Tibial artery (tissue), 4 donors: ENCODE data around the gene PFN1.
A peak's percentile ranks its signal among the peaks of the same experiment; 100 is the strongest.

Experiments used
- DNase-seq, 2 donors: peaks; one replicate each; pipeline ENCODE4 v3.0.0-alpha.2; 2019
- H3K27ac ChIP-seq, 2 donors: fragments of 200-600 bp; sonication (generic) in 1 of 2; 1 replicate in 1 of 2; 2 replicates in 1 of 2; pipeline ENCODE4 v1.5.1; 2018 to 2019; ENCODE audit warnings: mild to moderate bottlenecking in 1 of 2
- H3K27me3 ChIP-seq, 2 donors: fragments of 200-600 bp; sonication (generic) in 1 of 2; one replicate each; pipeline versions ENCODE4 v1.5.1 to v1.6.0; 2016 to 2019
- H3K36me3 ChIP-seq, 3 donors: fragments of 200-600 bp; sonication (generic) in 2 of 3; one replicate each; pipeline ENCODE4 v1.5.1; 2016 to 2019; ENCODE audit warnings: mild to moderate bottlenecking in 2 of 3
- H3K4me1 ChIP-seq, 4 donors: fragments of 200-600 bp; sonication (generic) in 2 of 4; 1 replicate in 3 of 4; 2 replicates in 1 of 4; pipeline ENCODE4 v1.5.1; 2016 to 2019
- H3K4me3 ChIP-seq, 2 donors: fragments of 200-600 bp; sonication (generic) in 1 of 2; 1 replicate in 1 of 2; 2 replicates in 1 of 2; pipeline ENCODE4 v1.5.1; 2018 to 2019; ENCODE audit warnings: mild to moderate bottlenecking in 2 of 2
- H3K9me3 ChIP-seq, 3 donors: fragments of 200-600 bp; sonication (generic) in 1 of 3; one replicate each; pipeline ENCODE4 v1.5.1; 2016 to 2019
- intact Hi-C: fragments of 100-400 bp; cut with DNase I; formaldehyde crosslinking; loops from one replicate; pipeline ENCODE4 v1.15.0; 2023; ENCODE audit warnings: low total_unique reads
- TF ChIP-seq, protein P1 (sequence below), 2 experiments: fragments of 200-600 bp in 1 of 2; fragments of 450-650 bp in 1 of 2; IDR thresholded peaks; one replicate each; pipeline ENCODE4 v1.5.1; 2017 to 2019; ENCODE audit warnings: antibody characterized with exemption in 2 of 2, mild to moderate bottlenecking in 1 of 2, moderate library complexity in 1 of 2

The PFN1 gene

DNA sequence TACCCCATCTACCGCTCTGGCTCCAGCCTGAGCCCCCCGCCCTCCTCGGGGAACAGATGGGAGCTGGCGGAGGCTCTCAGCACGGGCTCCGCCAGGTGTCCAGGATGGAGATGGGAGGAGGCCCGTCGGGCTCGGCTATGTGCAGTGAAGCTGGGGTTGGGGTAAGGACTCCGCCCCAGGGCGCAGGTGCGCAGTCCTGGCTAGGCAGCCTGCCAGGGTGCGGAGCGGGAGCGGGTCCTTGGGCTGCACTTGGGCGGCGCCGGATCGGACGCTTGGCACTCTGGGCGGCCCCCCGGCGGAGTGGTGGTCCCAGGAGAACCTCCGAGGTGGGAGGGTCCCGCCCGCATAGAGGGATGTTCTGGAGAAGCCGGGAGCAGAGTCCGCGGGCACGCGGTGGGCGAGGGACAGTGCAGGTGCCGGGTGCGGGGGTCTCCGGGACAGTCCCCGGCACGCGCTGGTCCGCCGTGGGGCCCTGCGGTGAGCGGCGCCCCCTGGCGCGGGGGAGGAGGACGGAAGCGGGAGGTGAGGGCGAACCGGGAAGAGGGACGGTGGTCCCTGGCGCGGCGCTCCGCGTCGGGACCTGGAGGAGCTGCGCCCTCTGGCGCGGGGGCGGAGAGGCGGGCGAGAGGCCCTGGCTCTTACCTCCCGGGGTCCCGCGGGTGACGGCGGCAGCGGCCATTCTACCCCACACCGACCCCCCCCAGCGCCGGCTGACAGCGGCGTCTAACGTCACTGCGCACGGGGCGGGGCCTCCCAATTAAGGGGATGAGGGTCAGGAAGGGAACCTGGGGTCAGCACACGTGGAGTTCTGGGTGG is 38.8 kb upstream of the PFN1 start, which contains the start of gene CAMTA2:
TSS of gene CAMTA2 (minus strand) at position 725 of the 816 bp plus-strand sequence. CDS start 1,453 bp downstream, outside the sequence.
- no peaks in the 10 kb centered on the region for H3K9me3 ChIP-seq
- TF ChIP-seq, protein P1, sequence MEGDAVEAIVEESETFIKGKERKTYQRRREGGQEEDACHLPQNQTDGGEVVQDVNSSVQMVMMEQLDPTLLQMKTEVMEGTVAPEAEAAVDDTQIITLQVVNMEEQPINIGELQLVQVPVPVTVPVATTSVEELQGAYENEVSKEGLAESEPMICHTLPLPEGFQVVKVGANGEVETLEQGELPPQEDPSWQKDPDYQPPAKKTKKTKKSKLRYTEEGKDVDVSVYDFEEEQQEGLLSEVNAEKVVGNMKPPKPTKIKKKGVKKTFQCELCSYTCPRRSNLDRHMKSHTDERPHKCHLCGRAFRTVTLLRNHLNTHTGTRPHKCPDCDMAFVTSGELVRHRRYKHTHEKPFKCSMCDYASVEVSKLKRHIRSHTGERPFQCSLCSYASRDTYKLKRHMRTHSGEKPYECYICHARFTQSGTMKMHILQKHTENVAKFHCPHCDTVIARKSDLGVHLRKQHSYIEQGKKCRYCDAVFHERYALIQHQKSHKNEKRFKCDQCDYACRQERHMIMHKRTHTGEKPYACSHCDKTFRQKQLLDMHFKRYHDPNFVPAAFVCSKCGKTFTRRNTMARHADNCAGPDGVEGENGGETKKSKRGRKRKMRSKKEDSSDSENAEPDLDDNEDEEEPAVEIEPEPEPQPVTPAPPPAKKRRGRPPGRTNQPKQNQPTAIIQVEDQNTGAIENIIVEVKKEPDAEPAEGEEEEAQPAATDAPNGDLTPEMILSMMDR (IDR thresholded peaks at IDR 0.05) = peak; percentile 61 to 64
- peaks cover 0 to 32% (median 21%) of the 10 kb centered on the region in 3 donors for H3K36me3 ChIP-seq
- intact Hi-C loops = loop anchor here (2.0 kb wide), 1 partner anchor 78 kb away; no protein-coding TSS in a partner anchor
- no peaks in the 10 kb centered on the region for H3K27me3 ChIP-seq
- H3K4me1 ChIP-seq = peaks cover 0 to 28% (median 21%) of the 10 kb centered on the region in 4 donors
- DNase-seq = peak; percentile 94 to 96
- peak within 1 kb of the TSS; percentile 62 to 97 for H3K4me3 ChIP-seq
- H3K27ac ChIP-seq = peak within 1 kb of the TSS; percentile 83 to 95

DNA sequence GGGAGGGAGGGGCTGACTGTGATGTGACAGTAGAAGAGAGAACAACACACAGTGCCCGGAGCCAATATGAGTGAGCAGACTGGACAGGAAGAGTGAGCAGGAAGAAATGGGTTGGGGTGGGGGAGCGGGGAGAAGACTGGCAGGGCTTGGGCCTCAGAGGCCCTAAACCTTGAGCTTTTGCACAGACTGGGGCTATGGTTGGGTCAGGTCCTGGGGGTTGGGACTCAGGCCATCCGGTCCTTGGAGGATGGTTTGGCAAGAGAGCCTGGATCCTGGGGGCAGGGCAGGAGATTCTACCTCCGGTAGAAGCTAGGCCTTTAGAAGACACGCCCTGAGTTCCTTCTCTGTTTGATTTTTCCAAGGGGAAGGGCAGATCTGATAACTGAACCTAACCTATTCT is 38.1 kb upstream of the PFN1 start:
- peaks cover 0 to 40% (median 28%) of the 10 kb centered on the region in 3 donors for H3K36me3 ChIP-seq
- no peak for DNase-seq
- peaks cover 0 to 28% (median 21%) of the 10 kb centered on the region in 4 donors for H3K4me1 ChIP-seq
- no peaks in the 10 kb centered on the region for H3K9me3 ChIP-seq
- intact Hi-C loops = loop anchor here (2.0 kb wide), 1 partner anchor 78 kb away; no protein-coding TSS in a partner anchor
- no peaks in the 10 kb centered on the region for H3K27me3 ChIP-seq
- peak overlapping the region; percentile 62 to 97 for H3K4me3 ChIP-seq
- H3K27ac ChIP-seq = peak overlapping the region; percentile 83 to 95
- TF ChIP-seq, protein P1 (IDR thresholded peaks at IDR 0.05) = no peak

DNA sequence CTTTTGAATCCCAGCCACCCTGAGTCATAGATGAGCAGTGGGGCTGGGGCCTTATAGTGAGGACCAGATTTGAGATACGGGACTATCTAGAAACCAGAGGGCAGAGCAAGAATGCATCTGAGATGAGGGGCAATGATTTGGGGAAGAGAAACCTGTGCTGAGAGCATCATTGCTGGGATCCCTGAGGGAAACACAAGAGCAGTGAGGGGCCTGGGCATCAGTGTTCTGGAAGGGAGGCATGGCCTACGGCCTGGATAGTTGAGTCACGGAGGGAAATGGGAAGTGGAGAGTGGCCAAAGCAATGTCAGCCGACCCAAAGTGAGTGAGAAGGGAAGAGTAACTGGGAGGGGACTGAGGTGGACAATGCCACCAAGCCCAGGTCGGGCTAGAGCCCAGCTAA is 34.0 kb upstream of the PFN1 start:
- DNase-seq = no peak
- Histone ChIP-seq H3K4me3 (no peak overlapping the region), H3K36me3 (peaks cover 13 to 80% (median 65%) of the 10 kb centered on the region in 3 donors), H3K9me3 (no peaks in the 10 kb centered on the region), H3K4me1 (peaks cover 0 to 19% (median 8%) of the 10 kb centered on the region in 4 donors), H3K27ac (no peak overlapping the region), H3K27me3 (no peaks in the 10 kb centered on the region)
- TF ChIP-seq, protein P1 (IDR thresholded peaks at IDR 0.05) = no peak
- intact Hi-C loops = loop anchor here (5.0 kb wide), 1 partner anchor 45 kb away; no protein-coding TSS in a partner anchor

DNA sequence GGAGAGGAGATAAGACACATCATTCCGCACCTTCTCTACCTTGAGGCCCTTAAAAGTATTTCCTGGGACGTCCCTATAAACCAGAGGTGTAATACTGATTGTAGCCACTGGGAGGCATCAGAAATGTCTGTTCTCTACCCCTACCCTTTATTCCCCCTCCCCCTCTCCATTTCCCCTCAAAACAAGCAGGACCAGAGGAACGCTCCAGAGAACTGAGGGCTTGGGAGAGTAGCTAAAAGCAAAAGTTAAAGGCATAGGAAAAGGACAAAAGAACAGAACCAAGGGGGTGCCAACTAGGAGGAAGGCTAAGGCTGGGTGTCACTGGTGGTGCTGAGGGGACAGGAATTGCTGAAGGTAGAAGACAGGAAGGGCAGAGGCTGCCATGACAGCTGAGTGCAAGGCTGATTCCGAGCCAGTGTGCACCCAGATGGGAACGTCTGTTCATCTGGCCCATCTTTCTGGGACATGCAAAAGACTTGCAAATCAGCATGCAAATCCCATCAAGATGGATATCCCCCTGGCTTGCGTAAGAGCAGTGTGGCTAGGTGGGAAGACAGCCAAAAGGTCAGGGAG is 32.4 kb upstream of the PFN1 start:
- Histone ChIP-seq H3K4me1 (peaks cover 0 to 8% (median 0%) of the 10 kb centered on the region in 4 donors), H3K9me3 (no peaks in the 10 kb centered on the region), H3K4me3 (no peak overlapping the region), H3K27ac (no peak overlapping the region), H3K27me3 (no peaks in the 10 kb centered on the region), H3K36me3 (peaks cover 23 to 95% (median 76%) of the 10 kb centered on the region in 3 donors)
- DNase-seq = no peak
- intact Hi-C loops = loop anchor here (2.0 to 5.0 kb wide), 2 partner anchors 43 to 82 kb away; no protein-coding TSS in a partner anchor
- TF ChIP-seq, protein P1 (IDR thresholded peaks at IDR 0.05) = peak; percentile 74 to 77

DNA sequence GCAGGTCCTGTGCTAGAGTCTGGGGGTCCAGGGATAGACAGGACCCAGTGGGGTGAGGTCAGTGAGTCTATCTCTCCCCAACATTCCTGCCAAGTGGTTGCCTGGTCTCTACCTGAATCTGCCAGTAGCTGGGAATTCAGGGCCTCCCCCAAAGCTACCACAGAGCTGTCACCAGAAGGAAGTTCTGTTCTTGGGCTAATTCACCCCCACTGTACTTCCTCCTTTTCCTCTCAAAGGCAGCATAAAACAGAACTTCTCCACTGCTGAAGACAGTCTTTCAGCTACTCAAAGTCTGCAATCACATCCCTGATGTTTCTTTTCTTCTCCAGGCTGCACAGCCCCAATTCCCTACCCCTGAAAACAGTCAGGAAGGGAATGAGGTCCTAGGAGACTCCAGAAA is 30.4 kb upstream of the PFN1 start:
- TF ChIP-seq, protein P1 (IDR thresholded peaks at IDR 0.05) = no peak
- no peaks in the 10 kb centered on the region for H3K9me3 ChIP-seq
- no peak for DNase-seq
- intact Hi-C loops = no loop called here
- H3K4me1 ChIP-seq = peaks cover 0 to 6% (median 2%) of the 10 kb centered on the region in 4 donors
- no peak overlapping the region for H3K27ac ChIP-seq
- H3K4me3 ChIP-seq = no peak overlapping the region
- H3K36me3 ChIP-seq = peaks cover 23 to 96% (median 72%) of the 10 kb centered on the region in 3 donors
- no peaks in the 10 kb centered on the region for H3K27me3 ChIP-seq
